SU-DHL-6 (cell line): ENCODE data around the gene TMEM192.
A peak's percentile ranks its signal among the peaks of the same experiment; 100 is the strongest.

Source experiments
- H2AFZ ChIP-seq: fragments of 200-600 bp; sonication (generic); 2 replicates; pipeline ENCODE4 v1.6.1; 2014; ENCODE audit warnings: low read depth, mild to moderate bottlenecking, moderate library complexity, mixed read lengths, antibody characterized with exemption, low read length; ENCODE audit not compliant: severe bottlenecking
- H3F3A ChIP-seq: fragments of 200-600 bp; shearing (Covaris generic); 2 replicates; pipeline ENCODE4 v1.6.0; 2016; ENCODE audit warnings: antibody characterized with exemption, mild to moderate bottlenecking; ENCODE audit not compliant: insufficient read depth
- H3K27ac ChIP-seq: fragments of 200-600 bp; sonication (generic); 2 replicates; pipeline ENCODE4 v1.5.1; 2016; ENCODE audit warnings: low read depth, mild to moderate bottlenecking, low read length, moderate library complexity, mixed read lengths
- H3K27me3 ChIP-seq: fragments of 200-600 bp; sonication (generic), shearing (Covaris generic); 2 replicates; pipeline ENCODE4 v1.6.0; 2014; ENCODE audit warnings: mild to moderate bottlenecking, low read length
- H3K36me3 ChIP-seq: fragments of 200-600 bp; sonication (generic); 2 replicates; pipeline ENCODE4 v1.6.1; 2014; ENCODE audit warnings: mild to moderate bottlenecking, low read length, mixed read lengths
- H3K4me2 ChIP-seq: fragments of 300-600, 200-600 bp; shearing (Covaris generic), sonication (generic); 2 replicates; pipeline ENCODE4 v1.6.0; 2014; ENCODE audit warnings: low read length, low read depth, mild to moderate bottlenecking; ENCODE audit not compliant: poor library complexity, severe bottlenecking
- H3K4me3 ChIP-seq: fragments of 200-600 bp; sonication (generic); 2 replicates; pipeline ENCODE4 v1.5.1; 2014; ENCODE audit warnings: antibody characterized with exemption, low read length, mild to moderate bottlenecking, mixed read lengths; ENCODE audit not compliant: insufficient read depth, poor library complexity, severe bottlenecking
- H3K79me2 ChIP-seq: fragments of 200-600 bp; sonication (generic); 2 replicates; pipeline ENCODE4 v1.6.1; 2014; ENCODE audit warnings: mild to moderate bottlenecking, low read length, moderate library complexity; ENCODE audit not compliant: insufficient read depth
- H3K9ac ChIP-seq: fragments of 200-600 bp; sonication (generic); 2 replicates; pipeline ENCODE4 v1.7.0; 2014; ENCODE audit warnings: mild to moderate bottlenecking, low read length
- H3K9me2 ChIP-seq: fragments of 200-600 bp; sonication (generic); replicated peaks from 2 replicates; pipeline ENCODE4 v1.6.1; 2014; ENCODE audit warnings: low read length; ENCODE audit not compliant: insufficient read depth
- H3K9me3 ChIP-seq: fragments of 200-600 bp; sonication (generic); 2 replicates; pipeline ENCODE4 v1.6.1; 2014; ENCODE audit warnings: low read length, mixed read lengths; ENCODE audit not compliant: insufficient read depth
- H4K20me1 ChIP-seq: fragments of 200-600 bp; sonication (generic); 2 replicates; pipeline ENCODE4 v1.6.1; 2014; ENCODE audit warnings: low read depth, mild to moderate bottlenecking, antibody characterized with exemption, low read length, moderate library complexity, mixed read lengths
- CTCF ChIP-seq: fragments of 200-600 bp; sonication (generic); IDR thresholded peaks from one replicate; pipeline ENCODE4 v1.5.1; 2017; ENCODE audit warnings: antibody characterized with exemption, mild to moderate bottlenecking, low read length, moderate library complexity; ENCODE audit not compliant: insufficient read depth, poor library complexity, severe bottlenecking
- EZH2phosphoT487 ChIP-seq: fragments of 200-600 bp; sonication (generic), shearing (Covaris generic); conservative IDR thresholded peaks from 2 replicates; pipeline ENCODE4 v1.6.1; 2018; ENCODE audit warnings: mild to moderate bottlenecking, antibody characterized with exemption, low read length, moderate library complexity, mixed read lengths

Gene TMEM192

GRCh38 chr4:165112368-165113121 is at the start of gene TMEM192:
Gene TMEM192 (minus strand): TSS chr4:165112860. CDS start chr4:165112773, 87 bp downstream.
- Histone ChIP-seq H3K9me2 (no peaks in the 10 kb centered on the region), H3K9me3 (no peaks in the 10 kb centered on the region), H2AFZ (peak within 1 kb of the TSS; percentile 93), H3K9ac (peak within 1 kb of the TSS; percentile 86), H3K79me2 (peaks cover 19% of the 10 kb centered on the region), H3K4me3 (peak within 1 kb of the TSS; percentile 92), H3K4me2 (peak within 1 kb of the TSS; percentile 96), H3K27ac (peak within 1 kb of the TSS; percentile 60), H3K36me3 (no peaks in the 10 kb centered on the region), H3F3A (no peaks in the 10 kb centered on the region), H4K20me1 (no peaks in the 10 kb centered on the region), H3K27me3 (no peaks in the 10 kb centered on the region)
- TF ChIP-seq EZH2phosphoT487 (no peak), CTCF (peak; percentile 27)

GRCh38 chr4:165158762-165159161 is 46.1 kb upstream of the TMEM192 start:
- Histone ChIP-seq H3K9me2 (no peaks in the 10 kb centered on the region), H4K20me1 (no peaks in the 10 kb centered on the region), H3K4me3 (no peak overlapping the region), H3K36me3 (no peaks in the 10 kb centered on the region), H3K9ac (no peak overlapping the region), H3F3A (no peaks in the 10 kb centered on the region), H3K79me2 (no peaks in the 10 kb centered on the region), H3K27ac (no peak overlapping the region), H2AFZ (no peak overlapping the region), H3K9me3 (no peaks in the 10 kb centered on the region), H3K27me3 (no peaks in the 10 kb centered on the region), H3K4me2 (no peak overlapping the region)
- TF ChIP-seq EZH2phosphoT487 (no peak), CTCF (no peak)

GRCh38 chr4:165156906-165157305 is 44.2 kb upstream of the TMEM192 start:
- H4K20me1 ChIP-seq: no peaks in the 10 kb centered on the region

More at GRCh38 chr4:165156906-165157305, 44.2 kb upstream of the TMEM192 start:
- no peak overlapping the region for H3K4me3 ChIP-seq
- H3K79me2 ChIP-seq: no peaks in the 10 kb centered on the region
- H2AFZ ChIP-seq: no peak overlapping the region
- no peaks in the 10 kb centered on the region for H3K36me3 ChIP-seq
- no peaks in the 10 kb centered on the region for H3K27me3 ChIP-seq
- no peak overlapping the region for H3K27ac ChIP-seq
- TF ChIP-seq CTCF (no peak), EZH2phosphoT487 (no peak)
- no peak overlapping the region for H3K4me2 ChIP-seq
- H3K9me2 ChIP-seq: no peaks in the 10 kb centered on the region
- H3F3A ChIP-seq: no peaks in the 10 kb centered on the region
- no peak overlapping the region for H3K9ac ChIP-seq
- H3K9me3 ChIP-seq: no peaks in the 10 kb centered on the region
